GM12875 (cell line): ENCODE results near the gene CHCT1.

ENCODE experiments used
- H3K4me3 ChIP-seq: one replicate; pipeline ENCODE4 v1.5.1; 2011; ENCODE audit warnings: low read depth, low read length, control low read depth
- TF ChIP-seq, protein P1 (sequence below): IDR thresholded peaks from 2 replicates; pipeline ENCODE4 v1.5.1; 2011; ENCODE audit warnings: low read depth, mild to moderate bottlenecking, control low read depth, inconsistent platforms, low read length, moderate library complexity, borderline replicate concordance; ENCODE audit not compliant: insufficient read depth

The CHCT1 gene

DNA sequence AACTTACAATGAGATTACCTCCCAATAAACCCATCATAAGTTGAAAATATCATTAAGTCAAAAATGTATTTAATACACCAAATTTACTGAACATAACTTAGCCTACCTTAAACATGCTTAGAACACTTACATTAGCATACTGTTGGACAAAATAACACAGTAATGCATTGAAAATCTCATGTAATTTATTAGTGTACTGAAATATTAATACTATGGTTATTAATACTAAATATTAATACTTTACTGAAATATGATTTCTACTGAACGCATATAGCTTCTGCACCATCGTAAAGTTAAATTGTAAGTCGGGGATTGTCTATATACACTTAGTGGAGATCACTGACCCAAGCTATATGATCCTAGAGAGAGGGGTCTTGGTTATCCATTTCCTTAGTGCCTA lies 34.6 kb upstream of the CHCT1 start:
- H3K4me3 ChIP-seq, result no peak overlapping the region
- TF ChIP-seq, protein P1, sequence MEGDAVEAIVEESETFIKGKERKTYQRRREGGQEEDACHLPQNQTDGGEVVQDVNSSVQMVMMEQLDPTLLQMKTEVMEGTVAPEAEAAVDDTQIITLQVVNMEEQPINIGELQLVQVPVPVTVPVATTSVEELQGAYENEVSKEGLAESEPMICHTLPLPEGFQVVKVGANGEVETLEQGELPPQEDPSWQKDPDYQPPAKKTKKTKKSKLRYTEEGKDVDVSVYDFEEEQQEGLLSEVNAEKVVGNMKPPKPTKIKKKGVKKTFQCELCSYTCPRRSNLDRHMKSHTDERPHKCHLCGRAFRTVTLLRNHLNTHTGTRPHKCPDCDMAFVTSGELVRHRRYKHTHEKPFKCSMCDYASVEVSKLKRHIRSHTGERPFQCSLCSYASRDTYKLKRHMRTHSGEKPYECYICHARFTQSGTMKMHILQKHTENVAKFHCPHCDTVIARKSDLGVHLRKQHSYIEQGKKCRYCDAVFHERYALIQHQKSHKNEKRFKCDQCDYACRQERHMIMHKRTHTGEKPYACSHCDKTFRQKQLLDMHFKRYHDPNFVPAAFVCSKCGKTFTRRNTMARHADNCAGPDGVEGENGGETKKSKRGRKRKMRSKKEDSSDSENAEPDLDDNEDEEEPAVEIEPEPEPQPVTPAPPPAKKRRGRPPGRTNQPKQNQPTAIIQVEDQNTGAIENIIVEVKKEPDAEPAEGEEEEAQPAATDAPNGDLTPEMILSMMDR, result no peak

DNA sequence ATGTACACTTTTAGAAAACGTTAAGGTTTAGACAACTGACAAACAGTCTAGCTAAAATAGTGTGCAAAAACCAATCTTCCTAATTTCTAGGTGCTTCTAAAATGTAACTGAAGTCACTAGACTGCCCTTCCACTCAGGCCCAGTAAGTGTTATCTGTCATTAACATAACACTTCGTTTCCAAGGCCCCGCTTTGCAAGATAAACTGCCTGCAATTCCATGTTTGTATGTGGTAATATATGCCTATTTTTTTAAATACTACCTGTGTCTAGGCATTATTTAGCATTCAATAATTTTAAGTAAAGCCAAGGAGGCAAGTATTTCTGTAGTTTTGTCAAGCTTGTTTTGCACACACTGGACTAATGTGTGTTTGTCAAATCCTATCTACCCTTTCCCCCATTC lies 33.5 kb upstream of the CHCT1 start:
- no peak overlapping the region for H3K4me3 ChIP-seq
- TF ChIP-seq, protein P1, result no peak

GRCh38 chr17:60390186-60390585 lies 32.1 kb upstream of the CHCT1 start:
- H3K4me3 ChIP-seq, result no peak overlapping the region

DNA sequence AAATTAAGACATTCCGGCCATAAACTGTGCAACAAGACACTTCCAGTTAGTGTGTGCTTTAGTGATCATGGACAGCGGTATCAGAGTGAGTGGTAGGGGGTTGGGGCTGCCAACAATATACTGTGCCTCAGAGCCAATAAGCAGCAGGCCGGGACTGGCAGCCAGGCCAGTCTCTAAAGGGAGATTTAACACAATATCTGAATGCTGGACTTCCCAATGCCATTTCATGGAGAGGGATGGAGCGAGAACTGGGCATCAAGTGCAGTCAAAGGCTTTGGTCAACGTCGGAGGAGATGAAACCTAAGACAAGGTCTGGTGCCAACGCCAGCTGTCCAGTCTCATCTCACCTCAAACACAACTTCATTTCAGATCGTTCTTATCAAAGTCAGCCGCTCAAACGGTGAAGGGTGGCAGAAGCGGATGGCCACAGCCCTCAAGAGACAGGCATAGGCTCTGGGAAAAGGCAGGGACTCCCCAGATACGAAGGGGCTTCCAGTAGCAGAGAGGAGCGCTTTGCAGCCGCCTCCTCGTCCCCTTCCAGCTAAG lies 31.3 kb upstream of the CHCT1 start:
- TF ChIP-seq, protein P1, result no peak
- peak overlapping the region; percentile 69 for H3K4me3 ChIP-seq

More at GRCh38 chr17:60390186-60390585, 32.1 kb upstream of the CHCT1 start:
- TF ChIP-seq, protein P1, result no peak

DNA sequence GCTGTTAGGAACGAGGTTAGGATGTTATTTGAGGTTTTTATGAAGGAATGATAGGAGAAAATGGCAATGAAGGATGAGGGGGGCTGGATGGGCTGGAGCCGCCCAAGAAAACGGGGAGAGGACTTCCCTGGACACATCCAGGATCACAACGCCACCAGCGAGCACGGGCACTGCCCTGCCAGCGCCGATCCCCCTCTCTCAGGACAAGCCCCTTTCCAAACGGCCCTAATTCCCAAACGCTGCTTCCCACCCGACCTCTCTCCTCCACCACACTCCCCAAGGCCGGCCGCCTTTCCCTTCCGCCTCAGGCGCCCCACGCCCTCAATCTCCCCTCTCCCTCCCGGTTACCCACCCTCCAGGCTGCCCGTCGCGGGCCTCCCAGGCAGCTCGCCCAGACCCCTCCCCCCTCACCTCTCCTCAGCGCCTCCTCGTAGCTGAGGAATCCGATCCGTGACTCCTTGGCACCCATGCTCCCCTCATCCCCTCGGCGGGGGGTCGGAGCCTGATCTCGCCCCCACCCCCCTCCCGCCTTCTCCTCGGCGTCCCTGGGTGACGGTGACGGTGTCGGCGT lies 30.7 kb upstream of the CHCT1 start:
- TF ChIP-seq, protein P1, result no peak
- H3K4me3 ChIP-seq, result peak overlapping the region; percentile 69

DNA sequence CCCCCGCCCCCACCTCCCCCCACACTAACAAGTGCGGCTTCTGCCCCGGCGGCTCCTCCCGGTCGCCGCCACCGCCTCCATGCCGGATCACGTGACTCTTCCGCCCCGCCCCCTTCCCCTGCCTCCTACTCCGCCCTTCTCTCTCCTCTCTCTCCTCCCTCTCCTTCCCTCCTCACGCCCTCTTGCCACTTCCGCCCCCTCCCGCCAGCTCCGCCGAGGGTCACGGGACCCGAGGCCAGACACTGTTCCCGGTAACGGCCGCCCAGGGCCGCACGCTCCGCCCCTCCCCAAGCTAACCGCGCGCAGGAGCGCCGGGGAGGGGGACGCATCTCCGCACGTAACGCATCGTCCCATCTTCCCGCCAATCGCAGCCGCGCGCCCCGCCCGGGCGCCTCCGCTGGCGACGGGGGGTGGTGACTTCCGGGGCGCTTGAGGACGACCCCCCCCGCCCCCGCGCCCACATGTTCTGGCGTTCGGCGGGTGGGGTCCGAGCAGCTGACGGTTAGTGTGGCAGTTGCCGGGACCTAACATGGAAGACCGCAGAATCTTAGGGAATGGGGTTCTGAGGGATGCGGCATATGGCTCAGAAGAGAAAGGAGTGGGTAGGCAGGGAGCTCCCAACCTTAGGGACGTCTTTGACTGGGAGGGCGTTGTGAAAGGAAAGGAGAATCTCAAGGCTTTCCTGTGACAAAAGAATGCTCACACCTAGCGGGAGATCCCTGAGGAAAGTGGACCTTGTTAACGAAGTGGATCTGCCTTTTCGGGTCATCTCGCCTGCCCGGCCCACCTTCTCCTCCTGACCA lies 30.0 kb upstream of the CHCT1 start, which contains the start of gene USP32:
USP32 (minus strand) TSS at position 92 of the 803 bp plus-strand sequence. CDS start 194 bp downstream, outside the sequence.
- peak within 1 kb of the TSS; percentile 69 for H3K4me3 ChIP-seq
- TF ChIP-seq, protein P1, result peak; percentile 49
